ENCODE results near the gene AGBL5.

- TF ChIP-seq CTCF (conservative IDR thresholded peaks at IDR 0.05; ENCODE audit: low read length) (no peak), EZH2phosphoT487 (IDR thresholded peaks at IDR 0.05; ENCODE audit: borderline replicate concordance, low read depth, low read length) (no peak)
These were observed 9.3 kb upstream of the AGBL5 start for GRCh38 chr2:27042159-27042661.

All from OCI-LY7 (cell line).